ENCODE measurements around the gene POU3F2.

DNA sequence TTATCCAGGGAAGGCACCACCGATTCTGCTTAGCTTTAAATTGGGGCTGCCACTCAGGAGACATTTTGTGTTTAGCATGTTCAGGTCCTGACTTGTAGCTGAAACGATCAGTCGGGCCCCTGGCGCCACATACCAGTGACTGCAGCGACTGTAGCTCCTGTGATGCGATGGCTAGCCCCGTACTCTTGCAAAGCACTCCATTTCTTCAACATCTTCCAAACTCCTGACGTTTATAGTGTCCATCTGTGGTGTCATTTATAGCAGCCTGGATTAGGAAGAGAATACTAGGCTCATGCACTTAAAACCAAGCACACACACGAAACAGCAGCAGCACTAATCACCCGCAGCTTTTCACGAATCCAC, 13.0 kb downstream of the POU3F2 start:
- no peak for TF ChIP-seq EZH2 (IDR thresholded peaks at IDR 0.05; ENCODE audit: borderline replicate concordance, insufficient read depth, low read depth, low read length, poor library complexity, severe bottlenecking)
- TF ChIP-seq, protein P1, sequence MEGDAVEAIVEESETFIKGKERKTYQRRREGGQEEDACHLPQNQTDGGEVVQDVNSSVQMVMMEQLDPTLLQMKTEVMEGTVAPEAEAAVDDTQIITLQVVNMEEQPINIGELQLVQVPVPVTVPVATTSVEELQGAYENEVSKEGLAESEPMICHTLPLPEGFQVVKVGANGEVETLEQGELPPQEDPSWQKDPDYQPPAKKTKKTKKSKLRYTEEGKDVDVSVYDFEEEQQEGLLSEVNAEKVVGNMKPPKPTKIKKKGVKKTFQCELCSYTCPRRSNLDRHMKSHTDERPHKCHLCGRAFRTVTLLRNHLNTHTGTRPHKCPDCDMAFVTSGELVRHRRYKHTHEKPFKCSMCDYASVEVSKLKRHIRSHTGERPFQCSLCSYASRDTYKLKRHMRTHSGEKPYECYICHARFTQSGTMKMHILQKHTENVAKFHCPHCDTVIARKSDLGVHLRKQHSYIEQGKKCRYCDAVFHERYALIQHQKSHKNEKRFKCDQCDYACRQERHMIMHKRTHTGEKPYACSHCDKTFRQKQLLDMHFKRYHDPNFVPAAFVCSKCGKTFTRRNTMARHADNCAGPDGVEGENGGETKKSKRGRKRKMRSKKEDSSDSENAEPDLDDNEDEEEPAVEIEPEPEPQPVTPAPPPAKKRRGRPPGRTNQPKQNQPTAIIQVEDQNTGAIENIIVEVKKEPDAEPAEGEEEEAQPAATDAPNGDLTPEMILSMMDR (IDR thresholded peaks at IDR 0.05), result no peak

Data from B cell (primary cell).